GM18861 (cell line): ENCODE data around the gene FUCA2.
"Not testable (repeated sequence)": the region's sequence is repeated elsewhere in the genome, so short reads cannot be mapped to it uniquely, and the experiment has no call there.

Experiments used
- ATAC-seq: cut with Tn5 transposase; IDR thresholded peaks from one replicate; pipeline ENCODE4 v1.9.1; 2021; ENCODE audit not compliant: unreplicated experiment

The FUCA2 gene

GRCh38 chr6:143536461-143536865 is 24.9 kb upstream of the FUCA2 start:
- peak; percentile 58 for ATAC-seq

- no peak for ATAC-seq
These were observed 23.7 kb upstream of the FUCA2 start for GRCh38 chr6:143535189-143535614.

DNA sequence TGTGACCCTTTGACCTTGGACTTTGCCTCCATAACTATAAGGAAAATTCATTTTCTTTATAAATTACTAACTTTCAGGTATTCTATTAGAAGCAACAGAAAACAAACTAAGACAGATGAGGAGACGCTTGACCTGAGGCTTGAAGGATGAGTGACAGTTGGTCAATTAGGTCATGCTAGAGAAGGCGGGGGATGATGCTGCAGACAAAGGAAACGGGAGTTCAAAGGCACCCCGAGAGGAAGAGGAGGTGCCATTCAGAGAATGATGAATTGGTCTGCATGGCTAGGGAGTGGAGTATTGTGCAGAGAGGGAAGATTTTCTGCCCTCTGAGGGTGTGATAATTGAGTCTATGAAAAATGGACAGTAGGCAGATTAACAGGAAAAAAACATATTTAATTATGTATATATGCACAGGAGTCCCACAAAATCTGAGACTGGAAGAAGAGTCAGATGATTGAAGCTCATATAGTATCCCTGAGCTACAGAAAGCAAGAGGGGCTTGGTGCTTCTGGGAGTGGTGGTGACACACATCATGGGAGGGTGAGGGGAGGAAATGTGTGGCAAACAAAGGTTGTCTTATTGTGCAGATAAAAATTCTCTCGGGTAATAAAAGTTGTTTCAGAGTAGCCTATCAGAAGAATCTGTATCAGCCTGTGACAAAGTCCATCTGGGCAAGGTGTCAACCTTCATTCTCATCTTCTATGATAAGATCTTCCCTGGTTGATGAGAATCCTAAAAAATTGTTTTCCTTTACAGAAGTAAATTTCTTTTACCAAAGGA is 20.4 kb upstream of the FUCA2 start:
- ATAC-seq: no peak

GRCh38 chr6:143529095-143529494 is 17.6 kb upstream of the FUCA2 start:
- ATAC-seq: no peak

DNA sequence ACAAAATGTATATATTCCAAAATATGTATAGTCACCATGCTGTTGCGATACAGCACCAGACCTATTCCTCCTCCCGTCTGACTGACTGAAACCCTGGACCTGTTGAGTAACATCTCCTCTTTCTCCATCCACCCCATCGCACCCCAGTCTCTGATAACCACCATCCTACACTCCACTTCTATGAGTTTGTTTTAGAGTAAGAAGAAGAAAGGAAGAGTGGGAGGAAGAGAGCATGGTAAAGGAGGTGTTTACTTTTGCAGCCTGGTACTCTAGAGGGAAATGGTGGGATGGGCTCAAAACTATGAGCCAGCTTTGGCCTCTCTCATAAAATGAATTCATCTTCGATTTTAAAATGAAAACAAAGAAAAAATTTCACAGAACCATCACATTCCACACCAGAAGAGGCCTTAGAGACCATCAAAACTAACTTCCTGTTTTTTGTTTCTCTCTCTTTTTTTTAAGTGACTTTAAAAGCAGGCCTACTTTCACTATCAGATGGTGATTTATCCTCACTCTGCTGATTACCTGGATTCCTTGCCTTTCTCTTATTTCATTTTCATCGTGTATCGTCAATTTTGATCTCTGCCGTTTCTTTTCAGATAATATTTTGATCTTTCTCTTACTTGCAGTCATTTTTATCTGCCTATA is 16.8 kb upstream of the FUCA2 start:
- peak; percentile 85 for ATAC-seq

DNA sequence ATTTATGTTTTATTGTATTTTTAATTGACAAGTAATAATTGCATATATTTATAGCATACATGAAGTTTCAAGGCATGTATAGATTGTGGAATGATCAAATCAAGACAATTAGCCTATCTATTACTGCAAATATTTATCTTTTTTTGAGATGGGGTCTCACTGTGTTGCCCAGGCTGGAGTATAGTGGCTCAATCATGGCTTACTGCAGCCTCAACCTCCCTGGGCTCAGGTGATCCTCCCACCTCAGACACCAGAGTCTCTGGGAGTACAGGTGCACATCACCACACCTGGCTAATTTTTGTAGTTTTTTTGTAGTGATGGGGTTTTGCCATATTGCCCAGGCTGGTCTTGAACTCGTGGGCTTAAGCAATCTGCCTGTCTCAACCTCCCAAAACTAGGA is 16.2 kb upstream of the FUCA2 start:
- ATAC-seq: no peak

DNA sequence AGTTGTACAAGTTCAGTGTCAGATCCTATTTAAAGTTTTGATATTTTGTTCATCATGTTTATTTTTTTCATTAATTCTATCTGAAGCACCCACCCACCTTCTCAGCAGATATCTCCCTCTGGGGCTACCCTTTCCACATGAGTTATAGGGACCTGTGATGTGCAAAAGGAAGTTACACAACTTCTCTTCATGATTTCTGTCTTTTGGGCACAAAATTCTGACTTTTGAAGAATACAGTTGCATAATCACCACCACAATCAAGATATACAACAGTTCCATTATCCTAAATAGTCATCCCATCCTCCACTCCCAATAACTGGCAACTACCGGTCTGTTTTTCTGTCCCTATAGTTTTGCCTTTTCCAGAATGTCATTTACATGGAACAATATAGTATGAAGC is 13.8 kb upstream of the FUCA2 start:
- no peak for ATAC-seq

DNA sequence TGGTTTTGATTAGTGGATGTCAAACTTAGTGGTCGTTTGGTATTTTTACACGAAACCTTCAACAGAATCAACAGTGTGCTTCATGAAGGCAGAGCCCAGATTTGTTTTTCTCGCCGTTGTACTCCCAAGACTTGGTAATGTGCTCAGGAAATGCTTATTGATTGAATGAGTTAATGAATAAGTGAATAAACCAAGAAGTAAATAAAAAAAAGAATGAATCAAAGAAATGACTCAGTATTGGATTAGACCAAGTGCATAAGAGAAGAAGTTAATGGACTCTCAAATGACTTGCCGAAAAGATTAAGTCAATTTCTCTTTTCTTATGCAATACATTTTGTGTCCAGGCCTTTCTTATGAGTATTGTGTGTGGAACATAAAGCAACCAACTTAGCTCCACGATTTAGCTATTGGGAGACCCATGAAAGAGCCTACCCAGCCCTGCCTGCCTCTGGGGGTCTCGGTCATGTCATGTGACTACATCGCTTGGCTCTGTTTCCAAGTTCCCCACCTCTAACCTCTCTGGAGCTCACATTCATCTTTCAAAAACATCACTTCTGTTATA is 10.6 kb upstream of the FUCA2 start:
- no peak for ATAC-seq

- no peak for ATAC-seq
These were observed 5.9 kb upstream of the FUCA2 start for GRCh38 chr6:143517447-143517773.

DNA sequence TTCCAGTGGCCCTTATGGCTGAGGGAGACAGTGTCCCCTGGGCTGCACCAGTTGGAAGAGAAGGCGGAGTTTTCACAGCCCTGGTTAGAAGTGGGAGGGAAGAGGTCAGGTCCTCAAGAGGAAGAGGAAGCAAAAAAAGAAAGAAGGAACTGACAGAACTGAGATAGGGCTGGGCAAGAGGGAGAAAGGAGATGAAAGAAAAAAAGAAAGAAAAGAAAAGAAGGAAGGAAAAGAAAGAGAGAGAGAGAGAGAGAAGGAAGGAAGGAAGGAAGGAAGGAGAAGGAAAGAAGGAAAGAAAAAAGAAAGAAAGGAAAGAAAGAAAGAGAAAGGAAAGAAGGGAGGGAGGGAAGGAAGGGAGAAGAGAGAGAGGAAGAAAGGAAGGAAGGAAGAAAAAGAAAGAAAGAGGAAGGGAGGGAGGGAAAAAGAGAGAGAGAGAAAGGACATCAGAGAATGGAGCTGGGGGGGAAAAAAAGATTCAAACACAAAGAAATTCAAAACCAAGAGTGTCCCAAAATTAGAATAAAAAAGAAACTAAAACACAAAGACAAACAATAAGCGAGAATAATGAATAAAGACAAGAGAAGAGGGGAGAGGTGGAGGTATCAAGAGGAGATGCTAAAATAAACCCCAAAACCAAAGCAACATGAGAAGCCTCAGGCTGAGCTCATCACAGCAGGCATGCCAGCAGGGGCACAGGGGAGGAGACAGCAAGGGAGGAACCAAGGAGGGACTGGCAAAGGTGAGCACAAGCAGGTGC is 5.3 kb upstream of the FUCA2 start:
- no peak for ATAC-seq

DNA sequence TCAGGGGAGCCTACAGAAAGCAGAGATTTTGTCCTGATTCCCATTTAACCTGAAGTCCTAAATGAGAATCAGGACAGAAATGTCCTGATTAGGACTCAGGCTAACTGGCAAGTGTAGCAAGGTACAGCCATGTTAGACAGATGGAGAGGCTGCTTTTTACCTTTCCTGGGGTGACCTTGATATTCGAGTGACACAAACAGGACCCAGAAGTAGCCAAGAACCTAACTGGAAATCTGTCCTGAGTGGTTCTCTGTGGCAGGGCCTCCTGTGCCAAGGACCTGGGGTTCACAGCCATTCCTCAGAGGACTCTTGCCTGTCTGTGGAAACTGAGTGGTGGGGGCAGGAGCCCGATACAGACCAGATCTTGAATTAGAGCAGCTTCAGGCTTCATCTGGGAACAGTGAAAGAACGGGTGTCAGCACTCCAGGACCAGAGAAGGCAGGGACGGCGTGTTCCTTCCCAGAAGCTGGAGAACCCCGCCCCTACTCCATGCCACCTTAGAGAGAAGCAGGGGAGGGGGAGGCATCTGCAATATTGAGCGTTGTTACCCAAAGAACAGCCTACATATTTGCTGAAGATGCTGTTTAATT is 4.3 kb upstream of the FUCA2 start:
- no peak for ATAC-seq

GRCh38 chr6:143515061-143515760 is 3.7 kb upstream of the FUCA2 start:
- no peak for ATAC-seq

DNA sequence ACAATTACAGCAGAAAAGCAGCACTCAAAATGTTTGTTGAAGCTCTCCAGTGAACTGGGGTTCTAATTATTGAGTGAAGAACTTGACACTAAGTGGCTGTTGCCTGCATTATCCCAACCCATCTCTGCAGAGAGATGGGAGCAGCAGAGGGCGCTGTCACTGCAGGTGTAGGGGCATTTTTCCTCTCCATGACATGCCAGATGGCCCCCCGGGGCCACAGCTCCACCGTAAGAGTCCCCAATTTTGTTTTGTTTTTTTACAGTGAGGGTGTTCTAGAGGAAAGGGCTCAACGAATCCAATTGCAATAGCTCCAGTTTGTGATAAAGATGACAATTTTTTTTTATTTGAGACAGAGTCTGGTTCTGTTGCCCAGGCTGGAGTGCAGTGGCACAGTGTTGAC is 1.9 kb upstream of the FUCA2 start:
- peak; percentile 35 for ATAC-seq

DNA sequence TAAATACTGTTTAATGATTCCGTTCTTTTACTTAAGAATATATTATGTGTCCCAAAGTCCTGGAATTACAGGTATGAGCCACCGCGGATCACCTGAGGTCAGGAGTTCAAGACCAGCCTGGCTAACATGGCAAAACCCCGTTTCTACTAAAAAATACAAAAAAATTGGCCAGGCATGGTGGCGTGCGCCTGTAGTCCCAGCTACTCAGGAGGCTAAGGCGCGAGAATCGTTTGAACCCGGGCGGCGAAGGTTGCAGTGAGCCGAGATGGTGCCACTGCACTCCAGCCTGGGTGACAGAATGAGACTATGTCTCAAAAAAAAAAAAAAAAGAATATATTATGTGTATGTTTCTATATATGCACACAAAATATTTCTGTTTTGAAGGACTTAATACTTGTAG is 1.2 kb downstream of the FUCA2 start:
- not testable (repeated sequence) for ATAC-seq

DNA sequence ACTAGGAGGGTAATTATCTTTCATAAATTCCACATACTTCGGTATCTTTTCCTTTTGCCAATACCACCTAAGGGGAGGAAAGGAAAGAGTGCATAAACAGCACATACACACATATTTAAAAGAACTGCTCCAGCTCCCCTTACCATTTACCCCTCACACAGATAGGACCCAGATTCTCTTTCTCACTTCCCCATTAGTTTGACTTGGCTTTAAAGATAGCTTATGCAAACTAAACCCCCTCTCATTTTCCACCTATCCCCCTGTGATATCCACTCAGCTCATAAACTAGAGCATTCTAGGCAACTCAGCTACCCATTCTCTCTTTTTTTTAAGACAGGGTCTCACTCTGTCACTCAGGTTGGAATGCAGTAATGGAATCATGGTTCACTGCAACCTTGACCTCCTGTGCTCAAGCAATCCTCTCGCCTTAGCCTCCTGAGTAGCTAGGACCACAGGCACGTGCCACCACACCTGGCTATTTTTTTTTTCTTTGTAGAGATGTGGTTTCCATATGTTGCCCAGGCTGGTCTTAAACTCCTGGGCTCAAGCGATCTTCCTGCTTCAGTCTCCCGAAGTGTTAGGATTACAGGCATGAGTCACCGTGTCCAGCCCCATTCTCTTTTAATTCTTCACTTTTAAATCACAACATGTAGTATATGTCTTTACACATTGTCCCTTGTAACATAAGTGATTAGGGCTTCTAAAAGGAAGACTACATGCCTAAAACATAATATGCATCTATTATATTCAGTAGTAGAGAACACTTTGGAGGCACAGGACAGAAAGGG is 4.0 kb downstream of the FUCA2 start:
- ATAC-seq: peak; percentile 39

- ATAC-seq: no peak
These were observed 4.9 kb downstream of the FUCA2 start for GRCh38 chr6:143506620-143507019.

DNA sequence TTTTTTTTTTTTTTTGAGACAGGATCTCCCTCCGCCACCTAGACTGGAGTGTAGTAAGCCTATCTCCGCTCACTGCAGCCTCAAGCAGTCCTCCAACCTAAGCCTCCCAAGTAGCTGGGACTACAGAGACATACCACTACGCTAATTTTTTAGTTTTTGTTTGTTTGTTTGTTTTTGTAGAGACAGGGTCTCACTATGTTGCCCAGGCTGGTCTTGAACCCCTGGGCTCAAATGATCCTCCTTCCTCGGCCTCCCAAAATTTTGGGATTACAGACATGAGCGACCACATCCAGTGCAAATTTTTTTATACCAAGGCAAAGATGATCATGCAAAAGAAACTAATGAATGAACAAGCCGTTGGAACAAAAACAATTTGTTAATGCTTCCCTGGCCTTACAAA is 5.3 kb downstream of the FUCA2 start:
- no peak for ATAC-seq

GRCh38 chr6:143505537-143505936 is 6.0 kb downstream of the FUCA2 start:
- no peak for ATAC-seq

- ATAC-seq: no peak
These were observed 6.4 kb downstream of the FUCA2 start for GRCh38 chr6:143505111-143505510.

GRCh38 chr6:143504369-143504768 is 7.2 kb downstream of the FUCA2 start:
- ATAC-seq: no peak
